GM23338 (cell line): ENCODE measurements around the gene SMG6. TPM values are rescaled to one million over a fixed set of nuclear protein-coding genes. Genes with fewer than 3 reads are reported as not detected.
A peak's percentile ranks its signal among the peaks of the same experiment; 100 is the strongest.

Source experiments
- ATAC-seq: fragments of 200-7000 bp; cut with Tn5 transposase; 3 replicates; pipeline ENCODE4 v1.9.1; 2020
- DNase-seq: peaks from one replicate; pipeline ENCODE4 v3.0.0-alpha.2; 2015; ENCODE audit warnings: low spot score
- H2AFZ ChIP-seq: fragments of 200-600 bp; sonication (generic); 2 replicates; pipeline ENCODE4 v1.8.0; 2016; ENCODE audit warnings: antibody characterized with exemption, mild to moderate bottlenecking, moderate library complexity
- H3F3A ChIP-seq: fragments of 200-600 bp; sonication (generic); replicated peaks from 2 replicates; pipeline ENCODE4 v1.8.0; 2017; ENCODE audit warnings: antibody characterized with exemption, mixed run types, low read depth
- H3K27ac ChIP-seq: fragments of 200-600 bp; sonication (generic); 2 replicates; pipeline ENCODE4 v1.6.1; 2016; ENCODE audit warnings: low read depth
- H3K27me3 ChIP-seq: fragments of 200-600 bp; sonication (generic); 2 replicates; pipeline ENCODE4 v1.8.0; 2016; ENCODE audit warnings: mild to moderate bottlenecking, mixed run types, moderate library complexity; ENCODE audit not compliant: insufficient read depth
- H3K36me3 ChIP-seq: fragments of 200-600 bp; sonication (generic); 2 replicates; pipeline ENCODE4 v1.8.0; 2016; ENCODE audit warnings: mild to moderate bottlenecking; ENCODE audit not compliant: insufficient read depth
- H3K4me1 ChIP-seq: fragments of 200-600 bp; sonication (generic); 2 replicates; pipeline ENCODE4 v1.8.0; 2016; ENCODE audit warnings: mild to moderate bottlenecking, moderate library complexity; ENCODE audit not compliant: insufficient read depth
- H3K4me2 ChIP-seq: fragments of 200-600 bp; sonication (generic); 2 replicates; pipeline ENCODE4 v1.7.1; 2017; ENCODE audit warnings: mixed run types
- H3K4me3 ChIP-seq: fragments of 200-600 bp; sonication (generic); 2 replicates; pipeline ENCODE4 v1.6.1; 2016; ENCODE audit warnings: mixed run types
- H3K79me2 ChIP-seq: fragments of 200-600 bp; sonication (generic); replicated peaks from 2 replicates; pipeline ENCODE4 v1.8.0; 2017; ENCODE audit warnings: mild to moderate bottlenecking; ENCODE audit not compliant: insufficient read depth
- H3K9me2 ChIP-seq: fragments of 200-600 bp; sonication (generic); 2 replicates; pipeline ENCODE4 v1.8.0; 2017; ENCODE audit not compliant: insufficient read depth
- H4K20me1 ChIP-seq: fragments of 200-600 bp; sonication (generic); replicated peaks from 2 replicates; pipeline ENCODE4 v1.8.0; 2017; ENCODE audit warnings: mild to moderate bottlenecking; ENCODE audit not compliant: insufficient read depth
- H3K27ac Mint-ChIP-seq: 2 replicates; pipeline ENCODE4 v1.8.0; 2020; ENCODE audit warnings: inconsistent platforms, mild to moderate bottlenecking, moderate library complexity, mixed read lengths
- H3K27me3 Mint-ChIP-seq: 3 replicates; pipeline ENCODE4 v1.8.0; 2022; ENCODE audit warnings: low read depth, mild to moderate bottlenecking, moderate library complexity, mixed read lengths, inconsistent platforms; ENCODE audit not compliant: insufficient read depth, poor library complexity
- H3K36me3 Mint-ChIP-seq: 3 replicates; pipeline ENCODE4 v1.8.0; 2021; ENCODE audit warnings: low read depth, mild to moderate bottlenecking, inconsistent platforms, moderate library complexity, mixed read lengths
- H3K4me1 Mint-ChIP-seq: 3 replicates; pipeline ENCODE4 v1.8.0; 2020; ENCODE audit warnings: mild to moderate bottlenecking, inconsistent platforms, mixed read lengths
- H3K4me3 Mint-ChIP-seq: 3 replicates; pipeline ENCODE4 v1.8.0; 2021; ENCODE audit warnings: moderate library complexity, mild to moderate bottlenecking, inconsistent platforms, mixed read lengths
- H3K9me3 Mint-ChIP-seq: 3 replicates; pipeline ENCODE4 v1.8.0; 2020; ENCODE audit warnings: moderate library complexity, mild to moderate bottlenecking, inconsistent platforms, mixed read lengths
- CREB1 ChIP-seq: fragments of 250-450 bp; sonication (Bioruptor Pico); IDR thresholded peaks from 2 replicates; pipeline ENCODE4 v1.5.0; 2020; ENCODE audit warnings: low read depth, mild to moderate bottlenecking, moderate library complexity
- CTCF ChIP-seq, 2 experiments: fragments of 200-600 bp in 1 of 2; sonication (generic) in 1 of 2; conservative IDR thresholded peaks; 2 replicates each; pipeline versions ENCODE4 v1.5.1 to v1.6.1; 2016 to 2017; ENCODE audit warnings: antibody characterized with exemption in 2 of 2, low read depth in 2 of 2, mild to moderate bottlenecking in 2 of 2, moderate library complexity in 1 of 2
- EZH2 ChIP-seq: fragments of 200-600 bp; sonication (generic); IDR thresholded peaks from one replicate; pipeline ENCODE4 v1.8.0; 2017; ENCODE audit warnings: antibody characterized with exemption, mild to moderate bottlenecking, low read depth; ENCODE audit not compliant: unreplicated experiment
- EZH2phosphoT487 ChIP-seq: fragments of 200-600 bp; sonication (generic); IDR thresholded peaks from one replicate; pipeline ENCODE4 v1.8.1; 2018; ENCODE audit warnings: antibody characterized with exemption; ENCODE audit not compliant: unreplicated experiment
- JUNB ChIP-seq: IDR thresholded peaks from one replicate; pipeline ENCODE4 v1.6.1; 2016; ENCODE audit warnings: antibody characterized with exemption; ENCODE audit not compliant: unreplicated experiment
- REST ChIP-seq: IDR thresholded peaks from one replicate; pipeline ENCODE4 v1.6.1; 2018; ENCODE audit warnings: antibody characterized with exemption; ENCODE audit not compliant: unreplicated experiment
- STAT1 ChIP-seq: IDR thresholded peaks from one replicate; pipeline ENCODE4 v1.6.1; 2016; ENCODE audit warnings: antibody characterized with exemption; ENCODE audit not compliant: unreplicated experiment
- ZNF462 ChIP-seq: fragments of 250-450 bp; sonication (Bioruptor Pico); IDR thresholded peaks from 2 replicates; pipeline ENCODE4 v1.5.0; 2020; ENCODE audit warnings: mild to moderate bottlenecking, moderate library complexity
- polyA plus RNA-seq: library from polyadenylated mRNA; unstranded; fragments of >200 nt; fragmentation: Nextera tagmentation; extraction: Ambion mirVana; gene quantifications from 2 replicates; pipeline ENCODE4 v1.2.1, GENCODE V29; 2016
- total RNA-seq: library from RNA; depleted of rRNA; stranded (reverse); fragments of >200 nt; shearing (Covaris generic); gene quantifications from 2 replicates; pipeline ENCODE4 v1.2.3, GENCODE V29; 2014

Gene SMG6
- total and polyA plus RNA-seq, 2 experiments from 2014 or later: 10.4 to 43.1 TPM

- Histone ChIP-seq H3K4me2 (peak overlapping the region; percentile 88), H3K4me3 (peak overlapping the region; percentile 69), H3K9me2 (no peaks in the 10 kb centered on the region), H3K27me3 (peaks cover 98% of the 10 kb centered on the region), H3K27ac (no peak overlapping the region), H3K36me3 (no peaks in the 10 kb centered on the region), H3F3A (0 out of 2 replicates have a peak, but pooled peaks cover 4% of the 10 kb centered on the region), H4K20me1 (no peaks in the 10 kb centered on the region), H3K79me2 (no peaks in the 10 kb centered on the region), H3K4me1 (peaks cover 4% of the 10 kb centered on the region; the same call in 1 of the 2 replicates), H2AFZ (peak overlapping the region; percentile 94)
- Mint-ChIP-seq H3K36me3 (no peaks in the 10 kb centered on the region), H3K4me1 (no peaks in the 10 kb centered on the region; the same call in 2 of the 3 replicates), H3K27me3 (peaks cover 85% of the 10 kb centered on the region), H3K27ac (no peak overlapping the region), H3K4me3 (peak overlapping the region; percentile 68; the same call in 2 of the 3 replicates), H3K9me3 (no peaks in the 10 kb centered on the region)
- TF ChIP-seq CREB1 (CRISPR knock-in tag) (no peak), EZH2 (peak; percentile 92), JUNB (no peak), ZNF462 (no peak), EZH2phosphoT487 (no peak), CTCF (conservative IDR thresholded peaks at IDR 0.05; ENCODE audit: low read depth in 2 of 2) (no peak), REST (no peak), STAT1 (no peak)
- peak; percentile 7 for ATAC-seq
- peak; percentile 51 for DNase-seq
These were observed 278.9 kb downstream of the SMG6 start for GRCh38 chr17:2024572-2025219.
